Trophoblast cell (in vitro differentiated cells and primary cell): ENCODE results near the gene LRRC7.

ENCODE experiments used
- DNase-seq, 2 donors: peaks; one replicate each; pipeline ENCODE4 v3.0.0-alpha.2; 2016
- H2AFZ ChIP-seq: 2 replicates; pipeline ENCODE4 v1.6.1; 2013; ENCODE audit warnings: low read length, moderate library complexity, mild to moderate bottlenecking; ENCODE audit not compliant: insufficient read depth, poor library complexity
- H2AK5ac ChIP-seq: 2 replicates; pipeline ENCODE4 v1.6.1; 2013; ENCODE audit warnings: mild to moderate bottlenecking, low read length
- H2BK120ac ChIP-seq: 2 replicates; pipeline ENCODE4 v1.6.1; 2013; ENCODE audit warnings: low read length, mild to moderate bottlenecking, moderate library complexity; ENCODE audit not compliant: insufficient read depth, poor library complexity
- H2BK12ac ChIP-seq: 2 replicates; pipeline ENCODE4 v1.6.1; 2013; ENCODE audit warnings: mild to moderate bottlenecking, low read length, moderate library complexity
- H2BK5ac ChIP-seq: 2 replicates; pipeline ENCODE4 v1.6.1; 2013; ENCODE audit warnings: low read length, low read depth, moderate library complexity, mild to moderate bottlenecking; ENCODE audit not compliant: poor library complexity
- H3K14ac ChIP-seq: 2 replicates; pipeline ENCODE4 v1.6.1; 2013; ENCODE audit warnings: mild to moderate bottlenecking, low read length
- H3K18ac ChIP-seq: 2 replicates; pipeline ENCODE4 v1.6.1; 2013; ENCODE audit warnings: mild to moderate bottlenecking, low read length
- H3K23ac ChIP-seq: 2 replicates; pipeline ENCODE4 v1.6.1; 2013; ENCODE audit warnings: low read length
- H3K27ac ChIP-seq: 2 replicates; pipeline ENCODE4 v1.5.1; 2013; ENCODE audit warnings: low read depth, mild to moderate bottlenecking, inconsistent platforms, low read length, moderate library complexity
- H3K27me3 ChIP-seq: 2 replicates; pipeline ENCODE4 v1.6.1; 2013; ENCODE audit warnings: inconsistent platforms, mild to moderate bottlenecking, low read length, moderate library complexity; ENCODE audit not compliant: insufficient read depth
- H3K36me3 ChIP-seq, 2 experiments: 1 replicate in 1 of 2; 2 replicates in 1 of 2; pipeline ENCODE4 v1.6.1; 2013; ENCODE audit warnings: low read length in 2 of 2, mild to moderate bottlenecking in 2 of 2, moderate library complexity in 1 of 2; ENCODE audit not compliant: insufficient read depth in 2 of 2, control insufficient read depth in 1 of 2
- H3K4ac ChIP-seq: 2 replicates; pipeline ENCODE4 v1.6.1; 2013; ENCODE audit warnings: low read depth, mild to moderate bottlenecking, low read length, moderate library complexity
- H3K4me1 ChIP-seq, 2 experiments: 1 replicate in 1 of 2; 2 replicates in 1 of 2; pipeline ENCODE4 v1.6.1; 2013; ENCODE audit warnings: low read length in 2 of 2, mild to moderate bottlenecking in 2 of 2, moderate library complexity in 1 of 2; ENCODE audit not compliant: insufficient read depth in 2 of 2, control insufficient read depth in 1 of 2
- H3K4me2 ChIP-seq: 2 replicates; pipeline ENCODE4 v1.6.1; 2013; ENCODE audit warnings: inconsistent platforms, mild to moderate bottlenecking, low read length, moderate library complexity
- H3K4me3 ChIP-seq: 2 replicates; pipeline ENCODE4 v1.5.1; 2013; ENCODE audit warnings: mild to moderate bottlenecking, low read depth, low read length, inconsistent platforms
- H3K79me1 ChIP-seq: one replicate; pipeline ENCODE4 v1.6.1; 2013; ENCODE audit warnings: low read length
- H3K79me2 ChIP-seq: 2 replicates; pipeline ENCODE4 v1.6.1; 2013; ENCODE audit warnings: low read length, mild to moderate bottlenecking; ENCODE audit not compliant: control insufficient read depth, insufficient read depth, poor library complexity
- H3K9ac ChIP-seq: 2 replicates; pipeline ENCODE4 v1.6.1; 2013; ENCODE audit warnings: mild to moderate bottlenecking, low read length
- H3K9me3 ChIP-seq: 2 replicates; pipeline ENCODE4 v1.6.1; 2013; ENCODE audit warnings: low read depth, mild to moderate bottlenecking, control low read depth, inconsistent platforms, low read length; ENCODE audit not compliant: insufficient read depth
- H4K12ac ChIP-seq: 2 replicates; pipeline ENCODE4 v1.6.1; 2013; ENCODE audit warnings: low read depth, mild to moderate bottlenecking, low read length, moderate library complexity
- H4K8ac ChIP-seq: 2 replicates; pipeline ENCODE4 v1.6.1; 2013; ENCODE audit warnings: low read depth, mild to moderate bottlenecking, low read length, moderate library complexity
- H4K91ac ChIP-seq: one replicate; pipeline ENCODE4 v1.6.1; 2013; ENCODE audit warnings: low read depth, mild to moderate bottlenecking, low read length, moderate library complexity
- WGBS: extraction: QIAGEN DNeasy Blood & Tissue Kit; methylation state at CpG from one replicate; pipeline ENCODE4 v1.1.7; 2013; ENCODE audit warnings: missing lambda C conversion rate; ENCODE audit not compliant: insufficient read length, insufficient coverage; ENCODE audit errors: extremely low coverage; 5-methylcytosine and 5-hydroxymethylcytosine counted together

LRRC7 gene

DNA sequence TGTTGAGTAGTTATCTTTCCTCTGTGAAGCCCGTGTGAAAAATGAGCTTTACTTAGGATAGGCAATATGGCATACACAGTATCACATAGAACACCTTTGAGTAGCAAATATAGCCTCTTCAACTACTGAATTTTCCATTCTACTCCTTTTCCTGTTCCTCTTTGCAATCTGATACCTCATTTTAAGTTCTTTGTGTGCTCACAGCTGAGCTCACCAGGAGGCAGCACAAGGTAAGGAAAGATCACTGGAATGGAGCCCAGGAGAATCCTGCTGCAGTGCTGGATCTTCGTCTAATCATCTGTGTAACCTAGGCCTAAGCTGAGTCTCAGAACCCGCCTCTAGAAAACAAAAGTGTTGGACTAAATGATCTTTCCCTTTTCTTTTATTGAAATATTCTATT lies 466.7 kb downstream of the LRRC7 start:
- H3K4ac ChIP-seq, result no peak overlapping the region
- no peak overlapping the region for H3K23ac ChIP-seq
- H2BK120ac ChIP-seq, result no peak overlapping the region
- no peak overlapping the region for H3K27ac ChIP-seq
- peak; percentile 6 to 28 for DNase-seq
- no peak overlapping the region for H4K91ac ChIP-seq
- no peak overlapping the region for H2AFZ ChIP-seq
- no peak overlapping the region for H2AK5ac ChIP-seq
- H4K8ac ChIP-seq, result no peak overlapping the region
- H3K36me3 ChIP-seq, result no peaks in the 10 kb centered on the region
- no peak overlapping the region for H4K12ac ChIP-seq
- H3K14ac ChIP-seq, result no peak overlapping the region
- no peak overlapping the region for H2BK12ac ChIP-seq
- H3K4me2 ChIP-seq, result no peak overlapping the region
- H2BK5ac ChIP-seq, result no peak overlapping the region
- H3K4me1 ChIP-seq, result peaks cover 2 to 6% of the 10 kb centered on the region in 2 experiments
- no CpG with 5 or more reads among the region's 3 CpGs for WGBS
- no peak overlapping the region for H3K4me3 ChIP-seq
- no peaks in the 10 kb centered on the region for H3K9me3 ChIP-seq
- H3K79me1 ChIP-seq, result no peaks in the 10 kb centered on the region
- H3K79me2 ChIP-seq, result no peaks in the 10 kb centered on the region
- no peak overlapping the region for H3K18ac ChIP-seq
- H3K27me3 ChIP-seq, result no peaks in the 10 kb centered on the region
- no peak overlapping the region for H3K9ac ChIP-seq

DNA sequence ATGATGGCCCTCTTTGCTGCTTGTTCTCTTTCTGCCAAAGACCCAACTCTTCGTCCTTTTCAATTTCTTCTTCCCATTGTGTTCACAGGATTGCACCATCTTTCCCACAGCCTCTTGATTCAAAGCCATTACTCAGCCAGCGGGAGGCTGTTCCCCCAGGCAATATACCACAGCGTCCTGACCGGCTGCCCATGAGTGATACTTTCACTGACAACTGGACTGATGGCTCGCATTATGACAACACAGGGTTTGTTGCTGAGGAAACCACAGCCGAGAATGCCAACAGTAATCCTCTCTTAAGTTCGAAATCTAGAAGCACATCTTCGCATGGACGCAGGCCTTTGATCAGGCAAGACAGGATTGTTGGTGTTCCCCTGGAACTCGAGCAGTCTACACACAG lies 470.3 kb downstream of the LRRC7 start:
- H2BK12ac ChIP-seq, result no peak overlapping the region
- H3K4ac ChIP-seq, result no peak overlapping the region
- H4K12ac ChIP-seq, result no peak overlapping the region
- H4K91ac ChIP-seq, result no peak overlapping the region
- H2AK5ac ChIP-seq, result no peak overlapping the region
- no peaks in the 10 kb centered on the region for H3K27me3 ChIP-seq
- no peak overlapping the region for H2AFZ ChIP-seq
- H2BK120ac ChIP-seq, result no peak overlapping the region
- H3K27ac ChIP-seq, result no peak overlapping the region
- no peak overlapping the region for H4K8ac ChIP-seq
- H3K9me3 ChIP-seq, result no peaks in the 10 kb centered on the region
- WGBS, result no CpG with 5 or more reads among the region's 10 CpGs
- no peaks in the 10 kb centered on the region for H3K36me3 ChIP-seq
- no peak overlapping the region for H2BK5ac ChIP-seq
- no peaks in the 10 kb centered on the region for H3K79me1 ChIP-seq
- no peaks in the 10 kb centered on the region for H3K79me2 ChIP-seq
- H3K9ac ChIP-seq, result no peak overlapping the region
- H3K23ac ChIP-seq, result no peak overlapping the region
- H3K14ac ChIP-seq, result no peak overlapping the region
- peak; percentile 96 to 98 for DNase-seq
- H3K4me2 ChIP-seq, result no peak overlapping the region
- H3K18ac ChIP-seq, result no peak overlapping the region
- no peak overlapping the region for H3K4me3 ChIP-seq
- peaks cover 2 to 7% of the 10 kb centered on the region in 2 experiments for H3K4me1 ChIP-seq

DNA sequence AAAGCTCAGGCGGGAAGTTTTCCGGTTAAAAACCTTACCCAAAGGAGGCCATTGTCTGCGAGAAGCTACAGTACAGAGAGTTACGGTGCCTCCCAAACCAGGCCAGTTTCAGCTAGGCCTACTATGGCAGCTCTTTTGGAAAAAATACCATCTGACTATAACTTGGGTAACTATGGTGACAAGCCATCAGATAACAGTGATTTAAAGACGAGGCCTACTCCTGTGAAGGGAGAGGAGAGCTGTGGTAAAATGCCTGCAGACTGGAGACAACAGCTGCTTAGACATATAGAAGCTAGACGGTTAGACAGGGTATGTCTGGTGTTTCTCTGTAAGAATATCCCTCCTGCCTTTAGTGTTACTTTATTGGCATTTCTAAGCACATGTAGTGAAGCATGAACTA lies 471.8 kb downstream of the LRRC7 start:
- no CpG with 5 or more reads among the region's 6 CpGs for WGBS
- Histone ChIP-seq H3K36me3 (no peaks in the 10 kb centered on the region), H3K4me3 (no peak overlapping the region), H2AFZ (no peak overlapping the region), H2BK5ac (no peak overlapping the region), H4K91ac (no peak overlapping the region), H3K4me2 (no peak overlapping the region), H3K18ac (no peak overlapping the region), H3K27ac (no peak overlapping the region), H3K4ac (no peak overlapping the region), H2BK12ac (no peak overlapping the region), H3K79me1 (no peaks in the 10 kb centered on the region), H3K27me3 (no peaks in the 10 kb centered on the region), H2BK120ac (no peak overlapping the region), H3K4me1 (peaks cover 2 to 7% of the 10 kb centered on the region in 2 experiments), H3K79me2 (no peaks in the 10 kb centered on the region), H3K9ac (no peak overlapping the region), H3K23ac (no peak overlapping the region), H4K8ac (no peak overlapping the region), H4K12ac (no peak overlapping the region), H3K14ac (no peak overlapping the region), H3K9me3 (no peaks in the 10 kb centered on the region), H2AK5ac (no peak overlapping the region)
- no peak for DNase-seq

DNA sequence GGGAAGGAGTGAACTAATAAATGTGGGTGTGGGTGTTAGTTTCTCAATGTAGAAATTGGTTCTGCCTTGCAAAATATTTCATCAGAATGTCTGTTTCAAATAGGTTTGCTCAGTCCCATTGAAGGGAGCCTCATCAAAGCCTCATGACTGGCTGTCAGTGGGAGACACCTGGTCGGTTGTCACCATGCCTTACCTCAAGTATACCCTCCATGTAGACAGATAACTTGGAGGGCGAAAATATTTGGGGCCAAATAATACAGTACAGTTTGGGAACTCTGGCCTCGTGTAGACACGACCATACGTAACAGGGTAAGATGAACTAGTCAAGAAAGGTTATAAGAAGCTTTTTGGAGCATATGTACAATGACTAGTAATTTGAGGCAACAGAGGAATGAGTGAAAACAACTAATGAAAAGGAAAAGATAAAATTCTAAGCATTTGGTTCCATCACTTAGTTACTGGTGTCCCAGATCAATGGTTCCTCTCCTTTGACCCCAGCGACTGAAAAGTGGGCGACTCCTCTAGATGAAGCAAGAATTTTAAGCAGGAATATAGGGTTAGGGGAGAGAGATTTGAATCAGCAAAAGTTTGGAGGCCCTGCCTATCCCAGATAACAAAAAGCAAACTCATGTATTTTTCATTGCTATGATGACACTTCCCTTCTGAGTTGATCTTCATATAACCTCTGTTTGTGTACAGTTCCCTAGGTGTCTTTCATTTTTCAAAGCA lies 473.8 kb downstream of the LRRC7 start:
- Histone ChIP-seq H2AFZ (no peak overlapping the region), H2BK5ac (no peak overlapping the region), H3K27ac (no peak overlapping the region), H4K8ac (no peak overlapping the region), H3K36me3 (no peaks in the 10 kb centered on the region), H2BK120ac (no peak overlapping the region), H3K4ac (no peak overlapping the region), H2AK5ac (no peak overlapping the region), H3K18ac (no peak overlapping the region), H3K9me3 (no peaks in the 10 kb centered on the region), H3K23ac (no peak overlapping the region), H3K79me1 (no peaks in the 10 kb centered on the region), H3K27me3 (no peaks in the 10 kb centered on the region), H2BK12ac (no peak overlapping the region), H3K14ac (no peak overlapping the region), H3K79me2 (no peaks in the 10 kb centered on the region), H3K4me1 (peaks cover 2 to 7% of the 10 kb centered on the region in 2 experiments), H4K91ac (no peak overlapping the region), H3K9ac (peak overlapping the region; percentile 59), H4K12ac (no peak overlapping the region), H3K4me3 (no peak overlapping the region), H3K4me2 (no peak overlapping the region)
- DNase-seq, result no peak
- no CpG with 5 or more reads among the region's 7 CpGs for WGBS
